OCI-M2 (cell line): Measurements from ENCODE around the gene KDM5C.
"Not testable (repeated sequence)": the region's sequence is repeated elsewhere in the genome, so short reads cannot be mapped to it uniquely, and the experiment has no call there.

ENCODE experiments used
- DNase-seq: peaks from one replicate; lab custom pipeline; 2025; ENCODE audit not compliant: unreplicated experiment; lab: John Stamatoyannopoulos, UW

KDM5C gene

DNA sequence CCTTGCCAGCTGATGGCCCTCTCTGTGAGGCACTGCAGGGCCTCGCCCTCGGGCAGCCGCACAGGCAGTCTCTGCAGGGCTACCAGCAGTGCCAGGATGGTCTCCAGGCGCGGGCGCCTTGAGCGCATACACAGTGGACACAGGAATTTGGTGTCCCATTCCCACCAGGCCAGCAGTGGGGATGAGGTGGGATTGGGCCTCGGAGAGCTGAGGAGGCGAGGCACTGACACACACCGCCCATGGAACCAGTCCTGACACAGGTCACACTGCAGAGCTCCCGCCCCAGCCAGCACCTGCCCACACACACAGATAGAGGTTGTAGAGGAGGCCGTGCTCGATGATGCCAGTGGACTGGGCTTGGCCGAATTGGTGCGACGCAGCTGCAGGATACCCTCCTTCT lies 30.7 kb downstream of the KDM5C start:
- no peak for DNase-seq

DNA sequence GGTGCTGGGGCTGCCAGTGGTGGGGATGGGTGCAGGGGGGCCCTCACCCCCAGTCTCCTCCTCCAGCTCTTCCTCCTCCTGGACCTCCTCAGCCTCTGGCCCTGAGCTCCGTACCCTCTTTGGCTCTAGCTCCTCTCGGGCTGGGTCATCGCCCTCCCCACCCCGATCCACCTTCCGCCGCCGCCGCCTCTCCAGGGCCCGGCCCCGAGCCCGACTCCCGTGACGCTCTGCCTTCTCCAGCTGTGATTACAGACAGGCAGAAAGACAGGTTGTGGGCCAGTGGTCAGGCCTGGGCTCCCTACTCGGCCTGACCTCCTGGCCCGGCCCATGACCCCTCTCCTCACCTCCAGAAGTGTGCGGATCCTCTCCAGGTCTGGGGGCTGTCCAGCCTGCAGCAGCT lies 31.9 kb downstream of the KDM5C start:
- no peak for DNase-seq

DNA sequence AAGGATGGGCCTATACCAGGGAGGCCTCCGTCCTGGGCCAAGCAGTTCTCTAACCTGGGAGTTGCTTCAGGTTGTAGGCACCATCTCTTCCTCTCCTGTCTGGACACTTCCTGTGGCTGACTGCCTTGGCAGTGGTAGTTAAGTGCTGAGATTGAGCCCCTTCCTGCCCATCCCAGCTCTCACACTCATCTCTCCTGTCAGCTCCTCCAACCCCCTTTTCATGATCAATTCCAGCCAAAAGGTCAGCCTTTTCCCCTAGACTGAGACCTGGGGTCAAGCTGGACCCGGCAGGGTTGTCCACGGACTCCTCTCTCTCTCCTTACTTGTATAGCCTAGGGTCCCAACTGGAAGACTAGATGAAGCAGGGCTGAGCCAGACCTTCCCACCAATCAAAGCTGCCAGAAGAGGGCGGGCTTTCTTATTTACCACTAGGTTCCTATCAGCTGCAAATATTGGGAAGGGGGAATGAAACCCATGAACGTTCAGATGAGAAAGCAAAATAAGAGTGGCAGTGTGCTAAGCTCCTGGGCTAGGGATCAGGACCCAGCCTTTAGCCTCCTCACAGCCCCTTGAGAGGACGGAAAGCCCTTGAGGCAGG lies 34.5 kb downstream of the KDM5C start:
- no peak for DNase-seq

DNA sequence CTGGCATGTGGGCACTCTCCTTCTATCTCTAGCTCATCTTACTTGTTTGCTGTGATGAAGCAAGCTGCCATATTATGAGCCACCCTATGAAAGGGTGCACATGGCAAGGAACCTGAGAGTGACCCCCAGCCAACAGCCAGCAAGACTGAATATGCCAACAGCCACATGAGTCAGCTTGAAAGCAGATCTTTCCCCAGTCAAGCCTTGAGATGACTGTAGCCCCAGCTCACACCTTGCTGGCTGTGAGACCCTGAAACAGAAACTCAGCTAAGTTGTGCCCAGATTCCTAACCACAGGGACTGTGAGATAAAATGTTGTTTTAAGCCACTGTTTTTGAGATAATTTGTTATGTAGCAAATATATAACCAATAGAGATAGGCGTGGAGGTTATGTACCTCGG lies 36.2 kb downstream of the KDM5C start:
- DNase-seq, result no peak

DNA sequence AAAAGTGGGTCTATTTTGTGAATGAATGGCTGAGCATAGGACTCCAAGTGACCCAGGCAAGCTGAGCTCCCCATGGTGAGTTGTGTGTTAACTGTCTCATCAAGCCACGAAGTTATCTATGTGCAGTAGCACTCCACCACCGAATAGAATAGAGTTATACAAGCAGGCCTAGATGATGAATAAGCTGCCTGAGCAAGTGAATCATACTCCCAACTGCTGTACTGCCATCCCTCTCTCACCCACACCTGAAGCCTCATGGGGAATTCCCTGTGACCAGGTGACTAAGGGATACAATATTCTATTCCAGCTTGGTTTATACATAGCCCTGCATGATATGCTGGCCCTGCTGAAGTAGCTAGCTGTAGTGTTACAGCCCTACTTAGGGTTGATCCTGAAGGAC lies 38.7 kb downstream of the KDM5C start:
- DNase-seq, result no peak

DNA sequence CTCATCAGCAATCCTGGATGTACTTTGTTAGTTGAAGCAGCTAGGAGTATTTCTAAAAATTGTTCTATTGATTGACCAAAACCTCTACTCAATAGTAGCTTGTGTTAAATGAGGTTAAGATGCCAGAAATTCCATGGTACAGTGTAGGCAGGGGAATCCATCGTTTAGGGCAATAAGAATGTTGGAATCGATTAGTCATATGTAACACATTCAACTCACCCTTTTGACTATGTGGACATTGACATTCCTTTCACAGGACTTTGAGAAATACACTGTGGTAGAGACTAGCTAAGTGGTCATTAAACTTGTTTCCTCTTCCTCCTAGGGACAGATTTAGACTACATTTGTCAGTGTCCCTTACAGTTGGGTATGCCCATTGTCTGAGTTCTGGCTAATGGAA lies 40.2 kb downstream of the KDM5C start:
- no peak for DNase-seq

DNA sequence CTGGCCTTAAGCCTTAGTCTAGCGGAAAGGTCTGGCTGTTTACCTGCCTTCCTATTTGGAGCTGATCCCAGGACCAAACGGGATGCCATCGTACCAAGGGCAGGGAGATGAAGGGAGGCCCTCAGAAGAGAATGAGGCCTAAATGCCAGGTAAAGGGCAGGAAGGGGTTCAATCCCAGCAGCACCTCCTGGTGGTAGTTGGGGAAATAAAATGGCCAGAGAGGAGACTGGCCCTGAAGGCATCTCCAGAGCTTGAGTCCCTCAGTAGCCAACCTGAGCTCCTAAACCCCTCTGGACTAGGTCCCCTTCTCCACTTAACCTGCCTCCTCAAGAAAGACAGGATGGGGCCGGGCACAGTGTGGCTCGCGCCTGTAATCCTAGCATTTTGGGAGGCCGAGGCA lies 53.7 kb downstream of the KDM5C start:
- DNase-seq, result no peak

DNA sequence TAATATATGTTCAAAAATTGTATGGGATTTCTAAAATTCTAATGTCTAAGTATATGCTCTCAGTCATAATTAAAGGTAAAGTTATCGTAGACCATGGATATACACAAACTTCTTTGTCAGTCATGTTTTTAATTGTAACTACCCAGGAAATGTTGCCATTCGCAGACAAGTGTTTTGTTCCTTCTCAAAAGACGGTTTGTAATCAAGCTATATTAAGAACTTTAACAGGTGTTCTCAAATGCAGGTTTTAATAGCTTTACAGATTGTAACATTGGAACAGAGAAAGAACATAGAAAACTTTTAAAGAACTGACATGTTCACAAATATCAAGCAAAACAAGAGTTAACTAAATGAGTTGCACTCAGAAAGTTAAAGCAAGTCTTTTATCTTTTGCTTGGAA lies 58.9 kb downstream of the KDM5C start:
- DNase-seq, result no peak

DNA sequence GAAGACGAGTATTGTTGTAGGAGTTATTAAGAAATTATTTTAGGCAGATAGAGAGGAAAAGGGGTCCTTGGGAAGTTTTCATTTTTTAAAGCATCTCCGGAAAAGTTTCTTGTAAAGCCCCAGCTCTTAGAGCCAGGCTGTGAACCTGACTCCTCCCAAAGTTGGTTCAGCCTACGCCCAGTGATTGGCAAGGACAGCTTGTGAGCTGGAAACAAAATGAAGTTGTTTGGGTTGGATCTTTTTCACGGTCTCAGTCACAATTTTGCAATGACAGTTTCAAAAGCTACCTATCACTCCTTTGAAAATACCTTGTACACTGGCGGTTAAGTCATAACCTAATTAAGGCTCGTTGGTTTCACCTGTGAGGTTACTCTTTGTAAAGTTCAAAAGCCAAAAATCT lies 60.4 kb downstream of the KDM5C start:
- not testable (repeated sequence) for DNase-seq

DNA sequence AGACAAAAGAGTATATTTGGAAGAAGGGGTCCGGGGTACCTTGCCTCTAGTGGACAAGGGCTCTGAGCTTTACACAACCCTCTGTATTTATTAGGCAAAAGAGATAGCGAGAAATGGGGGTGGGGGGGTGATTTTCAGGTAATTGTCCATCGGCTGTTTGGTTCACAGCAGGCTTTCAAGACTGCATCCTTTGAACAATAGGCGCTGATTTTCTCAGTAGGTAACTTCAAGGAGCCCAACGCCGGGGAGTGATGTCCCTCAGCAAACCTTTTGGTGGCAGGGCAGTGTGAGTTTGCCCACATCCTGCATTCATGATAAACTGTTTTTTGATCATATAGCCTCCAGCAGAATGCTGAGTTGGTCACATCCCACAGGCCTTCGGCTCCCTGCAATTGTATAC lies 61.6 kb downstream of the KDM5C start:
- no peak for DNase-seq

DNA sequence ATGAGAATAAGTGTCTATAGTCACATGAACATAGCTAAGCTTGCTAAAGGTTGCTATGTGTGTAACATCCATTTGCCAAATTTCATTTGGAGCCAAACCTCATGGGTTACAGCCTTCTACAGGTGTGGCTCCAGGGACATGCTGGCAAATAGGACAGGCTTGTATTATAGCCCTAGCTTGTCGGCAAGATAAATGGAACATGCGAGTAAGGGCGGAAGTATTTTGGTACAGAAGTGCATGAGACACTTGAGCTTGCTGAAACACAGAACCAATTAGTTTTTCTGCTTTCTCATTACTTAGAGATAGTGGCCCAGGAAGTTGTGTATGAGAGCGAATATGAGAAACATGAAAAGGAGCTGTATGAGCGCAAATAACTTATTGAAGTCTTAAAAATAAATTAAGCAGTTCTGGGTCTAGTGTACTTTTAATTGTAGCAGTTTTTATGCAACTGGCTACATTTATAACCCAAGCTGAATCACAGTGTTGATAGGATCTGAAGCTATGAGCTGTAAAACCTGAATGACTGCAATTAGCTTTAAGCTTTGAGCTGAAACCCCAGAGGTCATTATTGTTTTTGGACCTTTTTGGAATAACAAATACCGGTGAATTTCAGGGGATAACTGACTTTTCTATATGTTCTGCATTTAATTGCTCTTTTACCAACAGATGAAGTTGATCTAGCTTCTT lies 64.6 kb downstream of the KDM5C start:
- no peak for DNase-seq

DNA sequence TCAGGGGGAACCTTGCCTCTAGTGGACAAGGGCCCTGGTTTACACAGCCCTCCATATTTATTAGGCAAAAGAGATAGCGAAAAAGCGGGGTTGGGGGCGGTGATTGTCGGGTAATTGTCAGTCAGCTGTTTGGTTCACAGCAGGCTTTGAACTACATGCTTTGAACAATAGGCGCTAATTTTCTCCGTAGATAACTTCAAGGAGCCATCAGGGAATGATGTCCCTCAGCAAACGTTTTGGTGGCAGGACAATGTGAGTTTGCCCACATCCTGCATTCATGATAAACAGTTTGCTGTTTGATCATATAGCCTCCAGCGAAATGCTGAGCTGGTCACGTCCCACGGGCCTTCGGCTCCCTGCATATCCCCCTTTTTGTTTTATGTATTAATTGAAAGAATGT lies 65.8 kb downstream of the KDM5C start:
- DNase-seq, result no peak

DNA sequence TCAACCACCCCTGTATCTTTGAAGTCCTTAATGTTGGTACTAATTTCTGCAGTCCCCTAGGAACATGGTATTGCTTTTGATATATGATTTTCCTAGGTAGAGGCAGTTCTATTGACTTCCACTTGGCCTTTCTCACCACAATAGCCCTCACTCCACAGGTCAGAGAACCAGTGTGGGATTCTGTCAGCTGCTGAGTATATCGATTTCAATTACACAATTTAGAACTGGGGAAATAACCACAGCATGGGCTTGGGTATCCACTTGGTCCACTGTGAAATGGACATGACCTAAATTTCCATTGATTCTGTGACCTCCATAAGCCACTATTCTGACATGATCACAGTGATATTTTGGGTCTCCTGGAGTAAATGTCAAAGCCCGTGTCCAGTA lies 68.8 kb downstream of the KDM5C start:
- no peak for DNase-seq

DNA sequence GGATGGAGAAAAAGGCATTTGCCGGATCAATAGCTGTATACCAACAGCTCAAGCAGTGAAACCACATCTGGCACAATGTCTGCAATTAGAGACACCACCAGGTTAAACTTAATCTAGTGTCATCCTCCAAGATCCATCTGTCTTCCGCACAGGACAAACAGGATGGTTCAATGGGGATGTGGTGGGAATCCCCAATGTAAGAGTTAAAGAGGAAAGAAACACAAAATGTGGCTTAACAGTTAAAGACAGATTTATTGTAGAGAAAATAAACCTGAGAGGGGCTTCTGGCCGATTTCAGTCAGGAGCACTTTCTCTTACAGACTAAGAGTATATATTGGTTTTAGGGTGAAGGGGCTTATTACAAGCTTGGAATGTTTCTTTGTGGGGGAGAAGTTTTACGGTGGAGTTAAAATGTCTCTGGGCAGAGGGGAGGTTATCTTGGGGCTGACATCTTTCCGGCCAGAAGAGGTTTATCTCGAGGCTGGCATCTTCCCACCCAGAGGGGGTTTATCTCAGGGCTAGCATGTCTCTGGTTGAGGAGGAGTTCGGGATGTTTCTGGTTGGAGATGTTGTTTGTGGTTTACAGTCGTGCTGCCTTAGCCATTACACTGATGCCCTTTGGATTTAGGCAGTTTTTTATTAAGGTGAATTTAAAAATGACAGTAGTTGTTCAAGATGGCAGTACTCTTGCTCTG lies 69.3 kb downstream of the KDM5C start:
- DNase-seq, result no peak

DNA sequence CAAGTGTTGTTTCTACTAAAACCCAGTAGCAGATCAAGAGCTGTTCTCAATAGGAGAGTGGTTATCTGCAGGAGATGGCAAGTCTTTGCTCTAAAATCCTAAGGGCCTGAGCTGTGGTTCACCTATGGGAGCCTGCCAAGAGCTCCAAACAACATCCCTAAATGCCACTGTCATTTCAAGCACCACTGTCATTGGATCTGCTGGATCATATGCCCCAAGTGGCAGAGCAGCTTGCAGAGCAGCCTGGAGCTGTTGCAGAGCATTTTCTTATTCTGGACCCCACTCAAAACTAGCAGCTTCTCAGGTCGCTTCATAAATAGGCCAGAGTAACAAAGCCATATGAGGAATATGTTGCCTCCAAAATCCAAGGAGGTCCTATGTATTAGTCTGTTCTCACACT lies 71.4 kb downstream of the KDM5C start:
- DNase-seq, result no peak
